H1 (cell line): Measurements from ENCODE around the gene NOL8.

Source experiments
- CHD1 ChIP-seq: IDR thresholded peaks from 2 replicates; pipeline ENCODE4 v1.6.1; 2012; ENCODE audit warnings: low read depth, low read length, improper control_type of control experiment
- CHD2 ChIP-seq: IDR thresholded peaks from 2 replicates; pipeline ENCODE4 v1.6.1; 2012; ENCODE audit warnings: low read length, improper control_type of control experiment
- EZH2 ChIP-seq: fragments of 200-600 bp; sonication (generic); IDR thresholded peaks from 2 replicates; pipeline ENCODE4 v1.7.1; 2012; ENCODE audit warnings: low read depth, mild to moderate bottlenecking, moderate library complexity, low read length, inconsistent platforms; ENCODE audit not compliant: severe bottlenecking
- GABPA ChIP-seq: IDR thresholded peaks from 2 replicates; pipeline ENCODE4 v1.6.1; 2011; ENCODE audit warnings: mild to moderate bottlenecking, low read length, moderate library complexity, borderline replicate concordance; ENCODE audit not compliant: insufficient read depth
- JUN ChIP-seq: IDR thresholded peaks from 2 replicates; pipeline ENCODE4 v1.6.1; 2011; ENCODE audit warnings: low read depth, mild to moderate bottlenecking, improper control_type of control experiment, low read length
- JUND ChIP-seq: IDR thresholded peaks from 2 replicates; pipeline ENCODE4 v1.6.1; 2011; ENCODE audit warnings: mild to moderate bottlenecking, improper control_type of control experiment, low read length
- KDM4A ChIP-seq: IDR thresholded peaks from one replicate; pipeline ENCODE4 v1.7.1; 2012; ENCODE audit warnings: low read depth, mild to moderate bottlenecking, moderate library complexity, low read length, inconsistent platforms; ENCODE audit not compliant: severe bottlenecking
- POLR2A ChIP-seq, 2 experiments: IDR thresholded peaks; 1 replicate in 1 of 2; 2 replicates in 1 of 2; pipeline ENCODE4 v1.6.1; 2011; ENCODE audit warnings: low read depth in 2 of 2, low read length in 2 of 2, mild to moderate bottlenecking in 2 of 2; ENCODE audit errors: control extremely low read depth in 1 of 2
- POLR2AphosphoS5 ChIP-seq: IDR thresholded peaks from 2 replicates; pipeline ENCODE4 v1.6.1; 2011; ENCODE audit warnings: low read depth, low read length
- POU5F1 ChIP-seq: IDR thresholded peaks from 2 replicates; pipeline ENCODE4 v1.6.1; 2011; ENCODE audit warnings: low read depth, mild to moderate bottlenecking, low read length, moderate library complexity
- RFX5 ChIP-seq: IDR thresholded peaks from 2 replicates; pipeline ENCODE4 v1.6.1; 2011; ENCODE audit warnings: low read depth, low read length, improper control_type of control experiment, borderline replicate concordance
- RXRA ChIP-seq: IDR thresholded peaks from 2 replicates; pipeline ENCODE4 v1.6.1; 2011; ENCODE audit warnings: low read depth, mild to moderate bottlenecking, low read length, moderate library complexity; ENCODE audit not compliant: insufficient read depth
- TF ChIP-seq, protein P1 (sequence below), 3 experiments: IDR thresholded peaks; 1 replicate in 2 of 3; 2 replicates in 1 of 3; pipeline versions ENCODE4 v1.5.1 to v1.6.1; 2011; ENCODE audit warnings: low read length in 3 of 3, mild to moderate bottlenecking in 3 of 3, inconsistent platforms in 2 of 3, low read depth in 1 of 3, moderate library complexity in 1 of 3; ENCODE audit not compliant: insufficient read depth in 1 of 3; ENCODE audit errors: control extremely low read depth in 1 of 3

DNA sequence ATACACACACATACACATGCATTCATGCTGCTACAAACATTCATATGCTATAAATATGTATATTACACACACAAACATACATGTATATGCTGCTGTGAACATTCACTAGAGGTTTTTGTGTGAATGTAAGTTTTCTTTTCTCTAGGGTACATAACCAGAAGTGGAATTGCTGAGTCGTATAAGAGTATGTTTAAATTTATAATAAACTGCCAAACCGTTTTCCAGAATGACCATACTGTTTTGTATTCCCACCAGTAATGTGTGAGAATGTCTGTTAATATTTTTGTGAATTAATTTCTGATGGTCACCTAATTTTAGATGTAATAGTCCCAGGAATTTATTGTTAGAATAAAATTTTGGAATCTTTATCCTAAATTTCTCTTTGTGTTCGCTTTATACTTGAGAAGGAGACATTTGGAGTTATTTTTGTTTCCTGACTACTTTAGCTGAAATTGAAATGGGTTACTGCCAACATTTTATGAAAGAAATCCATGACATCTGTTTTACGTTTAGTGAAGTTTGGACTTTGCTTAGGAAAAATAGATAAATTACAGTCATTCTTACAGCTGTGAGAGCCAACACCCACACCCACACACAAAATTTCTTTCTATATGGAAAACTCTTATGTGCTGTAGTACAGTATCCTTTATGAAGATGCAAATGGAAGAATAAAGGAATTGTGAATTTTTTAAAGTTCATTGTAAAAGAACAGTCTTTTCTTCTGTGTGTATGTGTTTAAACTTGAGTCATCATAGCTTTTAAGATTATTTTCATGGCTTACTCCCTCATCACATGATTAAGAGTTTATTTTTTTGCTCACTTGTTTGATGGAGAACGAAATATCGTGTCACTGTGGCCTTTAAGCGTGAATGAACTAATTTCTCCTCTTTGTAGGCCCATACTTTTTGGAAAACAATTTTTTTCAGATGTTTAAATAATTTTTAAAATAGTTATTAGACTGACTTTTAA, 24.9 kb upstream of the NOL8 start:
- TF ChIP-seq, protein P1, sequence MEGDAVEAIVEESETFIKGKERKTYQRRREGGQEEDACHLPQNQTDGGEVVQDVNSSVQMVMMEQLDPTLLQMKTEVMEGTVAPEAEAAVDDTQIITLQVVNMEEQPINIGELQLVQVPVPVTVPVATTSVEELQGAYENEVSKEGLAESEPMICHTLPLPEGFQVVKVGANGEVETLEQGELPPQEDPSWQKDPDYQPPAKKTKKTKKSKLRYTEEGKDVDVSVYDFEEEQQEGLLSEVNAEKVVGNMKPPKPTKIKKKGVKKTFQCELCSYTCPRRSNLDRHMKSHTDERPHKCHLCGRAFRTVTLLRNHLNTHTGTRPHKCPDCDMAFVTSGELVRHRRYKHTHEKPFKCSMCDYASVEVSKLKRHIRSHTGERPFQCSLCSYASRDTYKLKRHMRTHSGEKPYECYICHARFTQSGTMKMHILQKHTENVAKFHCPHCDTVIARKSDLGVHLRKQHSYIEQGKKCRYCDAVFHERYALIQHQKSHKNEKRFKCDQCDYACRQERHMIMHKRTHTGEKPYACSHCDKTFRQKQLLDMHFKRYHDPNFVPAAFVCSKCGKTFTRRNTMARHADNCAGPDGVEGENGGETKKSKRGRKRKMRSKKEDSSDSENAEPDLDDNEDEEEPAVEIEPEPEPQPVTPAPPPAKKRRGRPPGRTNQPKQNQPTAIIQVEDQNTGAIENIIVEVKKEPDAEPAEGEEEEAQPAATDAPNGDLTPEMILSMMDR (IDR thresholded peaks at IDR 0.05; ENCODE audit: control extremely low read depth in 1 of 3, insufficient read depth in 1 of 3, low read depth in 1 of 3, low read length in 3 of 3), result no peak
- no peak for TF ChIP-seq POLR2A (IDR thresholded peaks at IDR 0.05; ENCODE audit: control extremely low read depth in 1 of 2, low read depth in 2 of 2, low read length in 2 of 2)
- TF ChIP-seq KDM4A, result no peak
- no peak for TF ChIP-seq RXRA
- no peak for TF ChIP-seq POLR2AphosphoS5
- no peak for TF ChIP-seq CHD2
- TF ChIP-seq JUN, result no peak
- no peak for TF ChIP-seq EZH2
- no peak for TF ChIP-seq POU5F1
- TF ChIP-seq RFX5, result no peak
- no peak for TF ChIP-seq JUND
- no peak for TF ChIP-seq CHD1
- no peak for TF ChIP-seq GABPA
